HG03159 (cell line): ENCODE data around the gene AGPAT3.
A peak's percentile ranks its signal among the peaks of the same experiment; 100 is the strongest.

Experiments used
- ATAC-seq: cut with Tn5 transposase; IDR thresholded peaks from one replicate; pipeline ENCODE4 v1.9.1; 2021; ENCODE audit warnings: mild to moderate bottlenecking, moderate library complexity; ENCODE audit not compliant: unreplicated experiment

Gene AGPAT3

GRCh38 chr21:43934716-43935705, 70.0 kb downstream of the AGPAT3 start:
- ATAC-seq: no peak

- no peak for ATAC-seq
Observed at GRCh38 chr21:43935711-43936110, 70.7 kb downstream of the AGPAT3 start.

DNA sequence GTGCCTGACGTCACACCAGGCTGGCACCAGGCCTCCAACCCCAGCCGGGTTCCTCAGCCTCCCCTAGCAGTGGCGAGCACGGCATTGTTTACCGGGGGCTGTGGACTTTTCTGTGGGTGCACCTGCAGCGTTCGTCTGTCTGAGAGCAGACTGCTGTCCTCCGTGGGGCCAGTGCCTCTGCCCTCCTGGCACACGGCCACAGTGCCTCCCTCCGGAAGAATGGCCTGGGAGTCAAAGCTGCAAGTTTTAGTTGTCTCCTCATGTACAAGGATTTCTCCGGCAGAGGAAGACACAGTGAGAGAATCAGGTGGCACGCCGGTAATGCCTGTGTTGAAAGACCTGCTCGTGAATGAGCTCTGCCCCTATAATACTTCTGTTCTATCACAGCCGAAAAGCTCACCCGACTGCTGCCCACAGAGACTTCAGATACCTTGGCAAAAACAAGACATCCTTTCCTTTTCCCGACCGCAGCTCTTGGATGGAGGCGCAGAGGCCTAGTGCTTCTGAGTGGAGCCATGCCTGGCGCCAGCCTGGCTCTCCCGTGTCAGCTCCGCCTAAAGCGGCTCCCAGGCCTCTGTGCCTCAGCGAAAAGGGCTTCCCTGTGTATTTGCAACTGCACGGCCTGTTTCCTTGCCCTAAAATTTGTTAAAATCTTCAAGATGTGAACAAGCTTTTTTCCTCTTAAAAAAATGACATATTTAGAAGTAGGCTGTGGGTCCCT, 71.4 kb downstream of the AGPAT3 start:
- ATAC-seq: no peak

DNA sequence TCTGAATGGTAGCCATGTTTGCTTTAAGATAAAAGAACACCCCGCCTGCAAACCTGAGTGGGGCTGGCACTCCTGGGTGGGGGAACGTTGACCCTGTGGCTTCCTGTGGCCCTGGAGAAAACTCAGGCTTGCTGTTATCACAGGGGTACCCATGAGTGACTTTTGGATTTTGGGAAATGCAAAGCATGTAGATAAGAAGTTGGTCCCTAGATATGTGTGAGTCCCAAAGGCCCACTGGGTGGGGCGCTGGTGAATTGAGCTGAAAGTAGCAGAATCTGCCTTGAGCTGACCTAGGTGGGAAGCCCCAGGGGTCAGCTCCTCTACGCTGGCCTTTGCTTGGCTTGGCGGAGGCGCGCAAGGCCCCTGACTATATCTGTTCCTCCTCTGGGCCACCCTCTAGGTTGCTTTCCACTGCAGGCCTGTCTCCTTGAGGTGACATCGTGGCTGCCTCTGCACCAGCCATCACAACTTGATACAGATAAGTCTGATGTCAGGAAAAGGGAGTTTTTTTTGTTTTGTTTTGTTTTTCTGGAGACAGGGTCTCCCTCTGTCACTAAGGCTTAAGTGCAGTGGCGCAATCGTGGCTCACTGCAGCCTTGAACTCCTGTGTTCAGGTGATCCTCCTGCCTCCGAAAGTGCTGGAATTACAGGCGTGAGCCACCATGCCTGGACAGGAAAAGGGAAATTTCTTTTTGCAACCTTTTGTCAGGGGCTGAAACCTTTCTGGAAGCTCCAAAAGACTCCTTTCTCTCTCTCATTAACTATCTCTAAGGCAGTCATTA, 72.2 kb downstream of the AGPAT3 start:
- ATAC-seq: no peak

DNA sequence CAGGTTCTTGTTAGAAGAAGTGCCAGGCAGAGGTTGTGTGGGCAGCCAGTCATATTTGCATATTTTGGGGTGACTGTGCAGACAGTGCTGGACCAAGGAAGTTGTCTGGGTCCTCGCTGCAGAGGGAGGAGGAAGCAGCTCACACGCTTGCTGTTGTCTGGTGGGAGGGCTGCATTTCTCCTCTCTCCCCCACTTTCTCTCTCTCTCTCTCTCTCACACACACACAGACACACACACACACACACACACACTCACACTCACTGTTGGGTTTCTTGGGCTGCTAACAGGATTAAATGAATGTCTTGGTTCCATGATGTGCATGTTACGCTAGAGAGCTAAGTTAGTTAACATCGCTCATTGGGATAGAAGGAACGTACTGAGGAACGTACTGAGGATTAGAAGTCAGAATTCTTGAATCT, 72.9 kb downstream of the AGPAT3 start:
- ATAC-seq: peak; percentile 34

DNA sequence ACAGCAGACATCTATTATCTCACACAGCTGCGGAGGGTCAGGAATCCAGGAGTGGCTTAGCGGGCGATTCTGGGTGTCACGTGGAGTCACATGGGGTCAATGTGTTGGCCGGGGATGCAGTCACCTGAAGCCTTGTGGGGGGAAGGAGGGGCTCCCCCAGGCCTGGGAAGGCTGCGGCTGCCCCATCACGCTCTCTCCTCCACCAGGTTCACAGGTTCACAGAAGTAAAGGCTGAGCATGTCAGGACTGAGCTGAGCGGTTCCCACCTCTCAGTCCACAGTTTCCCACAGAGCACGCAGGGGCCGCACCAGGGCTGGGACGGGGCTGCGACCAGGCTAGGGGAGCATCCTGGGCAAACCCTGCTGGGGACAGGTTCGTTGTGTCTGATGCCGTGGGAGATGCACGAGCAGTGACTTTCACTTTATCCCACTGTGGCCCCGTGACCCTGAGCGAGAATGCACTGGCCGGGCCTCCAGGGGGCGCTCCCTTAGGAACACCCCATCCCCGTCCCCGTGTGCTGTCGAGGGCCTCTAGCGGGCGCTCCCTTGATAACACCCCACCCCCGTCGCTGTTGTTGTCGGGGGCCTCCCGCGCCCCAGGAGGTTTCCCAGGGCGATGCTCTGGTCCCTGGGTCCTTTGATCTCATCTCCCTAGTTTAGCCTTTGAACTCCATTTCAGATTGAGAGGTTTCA, 73.9 kb downstream of the AGPAT3 start:
- peak; percentile 71 for ATAC-seq

- no peak for ATAC-seq
Observed at GRCh38 chr21:43939443-43940328, 74.7 kb downstream of the AGPAT3 start.

GRCh38 chr21:43940329-43941050, 75.5 kb downstream of the AGPAT3 start:
- ATAC-seq: no peak

GRCh38 chr21:43942201-43942600, 77.2 kb downstream of the AGPAT3 start:
- no peak for ATAC-seq

DNA sequence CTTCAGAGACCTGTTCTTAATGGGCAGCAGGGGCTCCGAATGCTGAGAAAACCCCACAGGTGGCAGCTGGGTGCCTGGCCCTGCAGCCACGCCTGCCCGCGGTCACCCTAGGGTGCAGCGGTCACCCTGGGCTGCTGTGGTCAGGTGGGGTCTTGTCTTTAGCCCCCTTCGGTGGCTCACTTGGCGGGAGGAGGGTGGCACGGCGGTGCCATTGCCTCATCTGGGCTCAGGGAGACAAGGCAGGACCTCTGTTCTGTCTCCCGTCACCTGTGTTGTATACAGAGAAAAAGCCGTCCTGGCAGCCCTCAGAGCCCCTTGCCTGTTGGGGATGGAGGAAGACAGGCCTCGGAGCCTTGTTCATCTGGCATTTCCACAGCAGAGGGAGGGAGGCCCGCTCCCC, 77.6 kb downstream of the AGPAT3 start:
- no peak for ATAC-seq

DNA sequence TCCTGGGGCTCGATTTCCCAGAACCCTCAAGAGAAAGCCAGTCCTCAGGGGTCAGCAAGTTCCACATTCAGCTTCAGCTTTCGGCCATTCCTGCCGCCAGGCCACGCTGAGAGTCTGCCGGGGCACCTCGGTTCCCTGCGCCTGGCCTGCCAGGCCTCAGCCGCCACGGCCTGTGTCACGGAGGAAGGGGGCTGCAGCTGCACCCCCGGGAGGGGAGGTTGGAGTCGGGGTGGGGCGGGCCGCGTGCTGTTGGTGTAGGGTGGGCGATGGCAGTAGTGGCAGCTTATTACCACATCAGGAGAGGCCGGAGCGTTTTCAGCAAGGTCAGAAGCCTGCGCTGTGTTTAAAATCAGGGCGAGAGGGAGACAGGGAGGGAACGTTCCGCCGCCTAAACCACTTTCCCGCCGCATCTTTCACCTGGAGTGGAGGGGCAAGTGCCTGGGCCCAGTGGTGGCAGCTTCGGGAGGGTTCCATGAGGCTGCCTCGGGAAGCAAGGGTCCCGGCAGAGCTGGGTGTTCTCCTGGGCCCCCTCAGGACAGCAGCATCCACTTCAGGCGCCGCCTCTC, 78.6 kb downstream of the AGPAT3 start:
- no peak for ATAC-seq

- no peak for ATAC-seq
Observed at GRCh38 chr21:43944078-43944633, 79.1 kb downstream of the AGPAT3 start.

GRCh38 chr21:43944757-43945156, 79.7 kb downstream of the AGPAT3 start:
- ATAC-seq: no peak

GRCh38 chr21:43948740-43949498, 83.9 kb downstream of the AGPAT3 start:
- ATAC-seq: no peak

- no peak for ATAC-seq
Observed at GRCh38 chr21:43949499-43950208, 84.6 kb downstream of the AGPAT3 start.

- ATAC-seq: no peak
Observed at GRCh38 chr21:43950481-43950880, 85.5 kb downstream of the AGPAT3 start.

DNA sequence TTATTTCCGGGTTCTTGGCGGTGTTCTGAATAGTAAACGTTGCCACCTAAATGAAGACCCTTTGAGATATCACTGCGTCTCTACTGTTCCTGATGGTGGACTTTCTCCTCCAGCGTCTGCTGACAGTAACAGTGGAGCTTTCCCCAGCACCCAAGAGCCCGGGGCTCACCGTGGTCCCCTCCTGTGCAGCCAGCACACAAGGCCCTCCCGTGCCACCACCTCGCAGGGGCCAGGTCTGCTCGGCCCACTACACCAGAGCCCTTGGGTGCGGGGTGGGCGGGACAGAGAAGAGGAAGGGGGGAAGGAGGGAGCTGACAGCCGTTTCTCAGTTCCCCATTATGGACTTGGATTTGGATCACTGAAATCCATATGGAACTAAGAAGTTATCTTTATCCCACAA, 85.9 kb downstream of the AGPAT3 start:
- ATAC-seq: no peak
